A549 (cell line): Measurements from ENCODE around the gene PTCD1. TPM values are rescaled to one million over a fixed set of nuclear protein-coding genes. Genes with fewer than 3 reads are reported as not detected.

Experiments used
- ATAC-seq, 2 experiments: fragments of 200-7000 bp in 1 of 2; fragments of >200 bp in 1 of 2; cut with Nextera tagmentation in 1 of 2; cut with Tn5 transposase in 1 of 2; 3 replicates each; pipeline versions ENCODE4 v1.8.0 to v1.9.1; 2018 to 2020; ENCODE audit warnings: mild to moderate bottlenecking in 1 of 2, moderate library complexity in 1 of 2
- CTCF ChIA-PET: fragments of 300-600 bp; sonication (Branson Sonifier 250); formaldehyde crosslinking; extraction: SDS; loops from one replicate; lab custom pipeline; 2021; ENCODE audit warnings: antibody characterized with exemption, inconsistent platforms; lab: Yijun Ruan, JAX
- POLR2A ChIA-PET: fragments of 350-600 bp; formaldehyde crosslinking; extraction: SDS; loops from one replicate; lab custom pipeline; 2021; ENCODE audit warnings: antibody characterized with exemption, inconsistent platforms; lab: Yijun Ruan, JAX
- DNase-seq, 2 experiments: peaks; one replicate each; pipeline versions ENCODE4 v3.0.0 to v3.0.0-alpha.2; 2011 to 2016; ENCODE audit warnings: low read depth in 1 of 2, low spot score in 1 of 2
- FAIRE-seq: peaks from 2 replicates; lab custom pipeline; 2011; peaks lifted over from hg19 to GRCh38; lab: Jason Lieb, UNC
- H3K27ac ChIP-seq, 2 experiments: fragments of >200 bp; sonication (Bioruptor Twin); formaldehyde crosslinking; 3 replicates each; pipeline ENCODE4 v1.5.1; 2016 to 2017
- H3K4me1 ChIP-seq: fragments of >200 bp; sonication (Bioruptor Twin); formaldehyde crosslinking; 3 replicates; pipeline ENCODE4 v1.6.1; 2016
- H3K4me2 ChIP-seq: fragments of >200 bp; sonication (Bioruptor Twin); formaldehyde crosslinking; 3 replicates; pipeline ENCODE4 v1.6.1; 2016
- H3K4me3 ChIP-seq: fragments of >200 bp; sonication (Bioruptor Twin); formaldehyde crosslinking; 3 replicates; pipeline ENCODE4 v1.5.1; 2016
- H3K9me3 ChIP-seq: fragments of >200 bp; sonication (Bioruptor Twin); formaldehyde crosslinking; 3 replicates; pipeline ENCODE4 v1.6.1; 2016
- CBX8 ChIP-seq: fragments of 200-600 bp; sonication (generic); IDR thresholded peaks from 2 replicates; pipeline ENCODE4 v1.6.1; 2016
- CHD4 ChIP-seq: fragments of 200-600 bp; sonication (generic); IDR thresholded peaks from 2 replicates; pipeline ENCODE4 v1.6.1; 2016; ENCODE audit warnings: antibody characterized with exemption, mild to moderate bottlenecking, borderline replicate concordance
- ESRRA ChIP-seq: fragments of 150-350 bp; IDR thresholded peaks from 2 replicates; pipeline ENCODE4 v1.6.1; 2014; ENCODE audit warnings: mild to moderate bottlenecking, low read length, borderline replicate concordance
- FOSB ChIP-seq: fragments of 250-450 bp; sonication (Bioruptor Pico); IDR thresholded peaks from 2 replicates; pipeline ENCODE4 v1.5.0; 2020; ENCODE audit warnings: mild to moderate bottlenecking, moderate library complexity
- FOSL2 ChIP-seq, 2 experiments: fragments of 450-650 bp in 1 of 2; fragments of >200 bp in 1 of 2; sonication (Bioruptor Twin) in 1 of 2; formaldehyde crosslinking; IDR thresholded peaks; 2 replicates each; pipeline versions ENCODE4 v1.5.0 to v1.6.1; 2016 to 2020; ENCODE audit warnings: mild to moderate bottlenecking in 1 of 2, moderate library complexity in 1 of 2
- FOXS1 ChIP-seq: fragments of 250-450 bp; sonication (Bioruptor Pico); IDR thresholded peaks from 2 replicates; pipeline ENCODE4 v1.5.0; 2020; ENCODE audit warnings: mild to moderate bottlenecking, moderate library complexity
- HOXB13 ChIP-seq: fragments of 250-450 bp; sonication (Bioruptor Pico); IDR thresholded peaks from 2 replicates; pipeline ENCODE4 v1.5.0; 2020; ENCODE audit warnings: low read depth, mild to moderate bottlenecking, moderate library complexity
- HOXB5 ChIP-seq: fragments of 250-450 bp; sonication (Bioruptor Pico); IDR thresholded peaks from 2 replicates; pipeline ENCODE4 v1.5.0; 2020; ENCODE audit warnings: mild to moderate bottlenecking, moderate library complexity
- JUNB ChIP-seq: fragments of >200 bp; sonication (Bioruptor Twin); formaldehyde crosslinking; IDR thresholded peaks from 2 replicates; pipeline ENCODE4 v1.6.1; 2016
- KDM5A ChIP-seq: fragments of 200-600 bp; sonication (generic); IDR thresholded peaks from 2 replicates; pipeline ENCODE4 v1.6.1; 2016; ENCODE audit warnings: antibody characterized with exemption, mild to moderate bottlenecking
- MYC ChIP-seq: IDR thresholded peaks from 2 replicates; pipeline ENCODE4 v1.6.1; 2012; ENCODE audit warnings: mild to moderate bottlenecking, inconsistent platforms, low read length, improper control_type of control experiment, borderline replicate concordance
- POLR2AphosphoS2 ChIP-seq: conservative IDR thresholded peaks from 2 replicates; pipeline ENCODE4 v1.6.1; 2012; ENCODE audit warnings: low read length, improper control_type of control experiment, inconsistent platforms
- RAD21 ChIP-seq, 2 experiments: fragments of >200 bp in 1 of 2; sonication (Bioruptor Twin) in 1 of 2; formaldehyde crosslinking in 1 of 2; IDR thresholded peaks in 1 of 2; conservative IDR thresholded peaks in 1 of 2; 2 replicates in 1 of 2; 3 replicates in 1 of 2; pipeline ENCODE4 v1.6.1; 2012 to 2018; ENCODE audit warnings: inconsistent platforms in 1 of 2
- RARB ChIP-seq: fragments of 250-450 bp; sonication (Bioruptor Pico); IDR thresholded peaks from 2 replicates; pipeline ENCODE4 v1.8.0; 2021; ENCODE audit warnings: mild to moderate bottlenecking, moderate library complexity
- RFX5 ChIP-seq: fragments of 450-650 bp; IDR thresholded peaks from 2 replicates; pipeline ENCODE4 v1.7.1; 2014; ENCODE audit warnings: antibody characterized with exemption, mild to moderate bottlenecking, moderate library complexity
- RNF2 ChIP-seq: fragments of 200-600 bp; sonication (generic); IDR thresholded peaks from 2 replicates; pipeline ENCODE4 v1.6.1; 2016; ENCODE audit warnings: low read depth, mild to moderate bottlenecking, antibody characterized with exemption, moderate library complexity, borderline replicate concordance
- ZC3H11A ChIP-seq: fragments of 450-650 bp; IDR thresholded peaks from 2 replicates; pipeline ENCODE4 v1.6.1; 2014; ENCODE audit warnings: antibody characterized with exemption, mild to moderate bottlenecking
- ZFP36 ChIP-seq: fragments of 450-650 bp; IDR thresholded peaks from 2 replicates; pipeline ENCODE4 v1.6.1; 2014; ENCODE audit warnings: borderline replicate concordance; ENCODE audit not compliant: partially characterized antibody
- ZNF302 ChIP-seq: fragments of 250-450 bp; sonication (Bioruptor Pico); IDR thresholded peaks from 2 replicates; pipeline ENCODE4 v1.9.0; 2021; ENCODE audit warnings: inconsistent platforms, mild to moderate bottlenecking, moderate library complexity
- WGBS: methylation state at CpG from one replicate; pipeline ENCODE4 v1.1.6; 2017; ENCODE audit errors: missing lambda C conversion rate; 5-methylcytosine and 5-hydroxymethylcytosine counted together
- polyA plus RNA-seq, 4 experiments: library from polyadenylated mRNA; depleted of rRNA in 3 of 4; stranded (reverse); fragments of >200 nt; fragmentation: RNase III in 1 of 4; extraction: RNeasy Plus Mini Kit Qiagen cat#74134 plus additional on column Dnase treatment in 1 of 4; gene quantifications; 2 replicates in 3 of 4; 3 replicates in 1 of 4; pipeline ENCODE4 v1.2.3, GENCODE V29; 2011 to 2017
- TF ChIP-seq, protein P1 (sequence below): fragments of >200 bp; sonication (Bioruptor Twin); formaldehyde crosslinking; IDR thresholded peaks from 3 replicates; pipeline ENCODE4 v1.6.1; 2016
- TF ChIP-seq, protein P2 (sequence below): IDR thresholded peaks from 2 replicates; pipeline ENCODE4 v1.6.1; 2012; ENCODE audit warnings: low read depth, borderline replicate concordance
- TF ChIP-seq, protein P3 (sequence below): fragments of 150-350 bp; IDR thresholded peaks from 2 replicates; pipeline ENCODE4 v1.6.1; 2014; ENCODE audit warnings: low read depth, mild to moderate bottlenecking, low read length

The PTCD1 gene
- polyA plus RNA-seq, 2 of the 4 experiments (the other 2 are of a cell fraction) = 3.9 to 5.4 TPM

DNA sequence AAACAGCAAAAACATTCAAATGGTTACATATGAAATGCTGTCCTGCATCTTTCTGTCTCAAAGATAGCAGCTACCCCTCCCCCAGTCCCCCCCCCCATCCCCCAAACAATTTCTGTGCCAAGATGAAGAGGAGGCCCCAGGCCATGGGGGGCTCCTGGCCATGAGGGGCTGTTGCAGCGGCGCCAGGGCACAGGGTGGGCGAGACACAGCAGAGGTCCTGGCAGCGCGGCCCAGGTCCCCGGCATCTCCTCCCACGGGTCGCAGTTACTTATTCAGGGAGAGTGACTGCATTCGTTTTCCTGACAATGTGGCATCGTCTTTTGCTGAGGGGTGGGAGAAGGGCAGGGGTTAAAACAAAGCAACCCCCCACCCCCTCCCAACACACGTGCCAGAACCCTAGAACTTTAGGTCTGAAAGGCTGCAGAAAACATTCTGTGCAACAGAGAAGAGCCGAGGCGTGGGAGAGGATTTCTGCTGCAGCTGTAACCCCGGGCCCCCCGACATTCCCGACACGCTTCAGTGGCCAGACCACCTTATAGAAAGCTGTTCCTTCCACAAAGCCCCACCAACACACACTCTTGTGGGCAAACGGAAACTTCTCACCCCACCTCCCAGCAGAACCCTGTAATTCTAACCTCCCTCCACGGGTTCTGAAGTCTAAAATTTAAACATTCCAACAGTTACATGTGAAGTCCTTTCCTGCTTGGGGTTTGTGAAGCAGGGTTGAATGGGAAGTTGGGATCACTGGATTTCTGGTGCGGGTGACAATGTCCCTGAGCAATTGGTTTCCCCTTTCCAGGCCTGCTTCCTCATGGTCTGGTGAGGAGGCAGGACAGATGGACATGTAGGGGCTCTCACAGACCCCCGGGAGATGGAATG lies 41.9 kb downstream of the PTCD1 start:
- TF ChIP-seq ESRRA = no peak
- TF ChIP-seq FOSB (CRISPR knock-in tag) = no peak
- TF ChIP-seq JUNB = no peak
- TF ChIP-seq FOXS1 (CRISPR knock-in tag) = no peak
- TF ChIP-seq POLR2AphosphoS2 = no peak
- TF ChIP-seq RNF2 = no peak
- no peak for TF ChIP-seq RAD21 (conservative IDR thresholded peaks at IDR 0.05 in 1 of 2, IDR thresholded peaks at IDR 0.05 in 1 of 2)
- TF ChIP-seq, protein P1, sequence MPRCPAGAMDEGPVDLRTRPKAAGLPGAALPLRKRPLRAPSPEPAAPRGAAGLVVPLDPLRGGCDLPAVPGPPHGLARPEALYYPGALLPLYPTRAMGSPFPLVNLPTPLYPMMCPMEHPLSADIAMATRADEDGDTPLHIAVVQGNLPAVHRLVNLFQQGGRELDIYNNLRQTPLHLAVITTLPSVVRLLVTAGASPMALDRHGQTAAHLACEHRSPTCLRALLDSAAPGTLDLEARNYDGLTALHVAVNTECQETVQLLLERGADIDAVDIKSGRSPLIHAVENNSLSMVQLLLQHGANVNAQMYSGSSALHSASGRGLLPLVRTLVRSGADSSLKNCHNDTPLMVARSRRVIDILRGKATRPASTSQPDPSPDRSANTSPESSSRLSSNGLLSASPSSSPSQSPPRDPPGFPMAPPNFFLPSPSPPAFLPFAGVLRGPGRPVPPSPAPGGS = no peak
- no peak for TF ChIP-seq RARB
- TF ChIP-seq MYC = no peak
- WGBS = 85% methylated on average over 21 of the region's 21 CpGs
- FAIRE-seq = no peak
- Histone ChIP-seq H3K9me3 (no peaks in the 10 kb centered on the region), H3K27ac (no peak overlapping the region), H3K4me3 (no peak overlapping the region), H3K4me2 (no peak overlapping the region), H3K4me1 (no peaks in the 10 kb centered on the region)
- ATAC-seq = no peak
- DNase-seq = no peak
- ChIA-PET POLR2A (interaction anchor here (0.6 kb wide), 1 partner anchor 91 kb away, joined by 3 read pairs; no protein-coding TSS in a partner anchor), CTCF (interaction anchor here (0.7 to 1.4 kb wide), 3 partner anchors 9 to 11 kb away, joined by 3 to 4 read pairs (median 3); partner anchors contain the start of gene PDAP1)

DNA sequence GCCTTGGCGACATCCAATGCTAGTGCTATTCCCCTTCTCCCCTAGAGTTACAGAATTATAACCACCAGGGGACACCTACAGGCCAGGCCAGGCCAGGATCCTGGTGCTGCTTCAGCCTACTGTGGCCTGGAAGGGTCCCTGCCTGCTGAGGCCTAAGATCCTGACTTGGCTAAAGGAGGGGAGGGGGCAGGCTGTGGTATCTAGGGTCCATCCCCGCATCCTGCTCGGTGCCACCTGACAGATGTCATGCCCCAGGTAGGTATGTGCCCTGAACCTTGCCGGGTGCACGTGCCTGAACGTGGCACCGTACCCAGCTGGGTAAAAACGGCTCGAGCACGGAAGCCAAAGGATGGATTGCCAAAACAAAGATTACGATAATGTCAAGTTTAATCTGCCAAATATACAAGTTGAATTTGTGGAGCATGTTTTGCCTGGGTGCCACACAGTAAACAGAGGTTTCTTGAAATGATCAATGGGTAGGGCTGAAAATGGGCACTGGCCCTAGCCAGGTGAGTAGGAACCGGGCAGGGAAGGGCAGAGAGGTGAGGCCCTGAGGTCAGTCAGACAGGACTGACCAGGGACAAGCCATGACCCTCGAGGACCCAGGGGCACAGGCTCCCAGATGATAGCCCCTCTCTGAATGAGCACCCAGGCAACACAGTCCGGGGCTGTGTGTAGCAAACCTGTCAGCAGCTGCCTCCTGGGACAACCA lies 42.8 kb downstream of the PTCD1 start:
- DNase-seq (no peak), FAIRE-seq (no peak), ATAC-seq (peak; percentile 36 to 44; a peak in 3 of 6 replicates)
- TF ChIP-seq CHD4 (no peak), HOXB13 (CRISPR knock-in tag) (no peak), ZNF302 (CRISPR knock-in tag) (no peak), ZC3H11A (no peak), POLR2AphosphoS2 (0 out of 2 replicates have a peak, but pooled peaks have one; percentile 12), RAD21 (conservative IDR thresholded peaks at IDR 0.05 in 1 of 2, IDR thresholded peaks at IDR 0.05 in 1 of 2) (peak in 1 of 2 experiments; percentile 15; a peak in 1 of 5 replicates), FOSL2 (IDR thresholded peaks at IDR 0.05) (no peak), FOSL2 (CRISPR knock-in tag; IDR thresholded peaks at IDR 0.05) (no peak), ZFP36 (no peak), KDM5A (no peak), CBX8 (no peak), RFX5 (no peak), HOXB5 (CRISPR knock-in tag) (no peak)
- TF ChIP-seq, protein P2, sequence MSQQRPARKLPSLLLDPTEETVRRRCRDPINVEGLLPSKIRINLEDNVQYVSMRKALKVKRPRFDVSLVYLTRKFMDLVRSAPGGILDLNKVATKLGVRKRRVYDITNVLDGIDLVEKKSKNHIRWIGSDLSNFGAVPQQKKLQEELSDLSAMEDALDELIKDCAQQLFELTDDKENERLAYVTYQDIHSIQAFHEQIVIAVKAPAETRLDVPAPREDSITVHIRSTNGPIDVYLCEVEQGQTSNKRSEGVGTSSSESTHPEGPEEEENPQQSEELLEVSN = no peak
- TF ChIP-seq, protein P1 = no peak
- TF ChIP-seq, protein P3, sequence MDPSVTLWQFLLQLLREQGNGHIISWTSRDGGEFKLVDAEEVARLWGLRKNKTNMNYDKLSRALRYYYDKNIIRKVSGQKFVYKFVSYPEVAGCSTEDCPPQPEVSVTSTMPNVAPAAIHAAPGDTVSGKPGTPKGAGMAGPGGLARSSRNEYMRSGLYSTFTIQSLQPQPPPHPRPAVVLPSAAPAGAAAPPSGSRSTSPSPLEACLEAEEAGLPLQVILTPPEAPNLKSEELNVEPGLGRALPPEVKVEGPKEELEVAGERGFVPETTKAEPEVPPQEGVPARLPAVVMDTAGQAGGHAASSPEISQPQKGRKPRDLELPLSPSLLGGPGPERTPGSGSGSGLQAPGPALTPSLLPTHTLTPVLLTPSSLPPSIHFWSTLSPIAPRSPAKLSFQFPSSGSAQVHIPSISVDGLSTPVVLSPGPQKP = no peak
- Histone ChIP-seq H3K4me2 (no peak overlapping the region), H3K27ac (no peak overlapping the region), H3K4me3 (no peak overlapping the region), H3K4me1 (no peaks in the 10 kb centered on the region), H3K9me3 (no peaks in the 10 kb centered on the region)
- ChIA-PET POLR2A (interaction anchor here (0.6 kb wide), 1 partner anchor 91 kb away, joined by 3 read pairs; no protein-coding TSS in a partner anchor), CTCF (interaction anchor here (1.1 to 1.4 kb wide), 2 partner anchors 10 to 12 kb away, joined by 3 to 4 read pairs; partner anchors contain the start of gene PDAP1)
- WGBS = 84% methylated on average over 13 of the region's 14 CpGs
